ENCODE results near the gene WDR27.

- TF ChIP-seq CTCF (IDR thresholded peaks at IDR 0.05; ENCODE audit: insufficient read depth, low read length, poor library complexity, severe bottlenecking) (no peak), EZH2phosphoT487 (conservative IDR thresholded peaks at IDR 0.05; ENCODE audit: low read length) (no peak)
These were observed 62.9 kb downstream of the WDR27 start for GRCh38 chr6:169638915-169639314.
